SK-N-SH (cell line): ENCODE measurements around the gene PBX1. TPM values are rescaled to one million over a fixed set of nuclear protein-coding genes. Genes with fewer than 3 reads are reported as not detected.

Experiments used
- CTCF ChIA-PET: fragments of 300-600, 350-600 bp; formaldehyde crosslinking; extraction: SDS; loops from one replicate; lab custom pipeline; 2021; lab: Yijun Ruan, JAX
- POLR2A ChIA-PET: fragments of 350-600 bp; sonication (Branson Sonifier 250); formaldehyde crosslinking; extraction: SDS; loops from one replicate; lab custom pipeline; 2020; ENCODE audit warnings: antibody characterized with exemption, inconsistent platforms; lab: Yijun Ruan, JAX
- DNase-seq: peaks from one replicate; pipeline ENCODE4 v3.0.0; 2012
- H2AFZ ChIP-seq: fragments of 200-600 bp; sonication (generic); 2 replicates; pipeline ENCODE4 v1.8.1; 2016; ENCODE audit warnings: antibody characterized with exemption, mild to moderate bottlenecking, low read depth
- H3F3A ChIP-seq: fragments of 200-600 bp; sonication (generic); replicated peaks from 2 replicates; pipeline ENCODE3; 2016; ENCODE audit warnings: antibody characterized with exemption, mild to moderate bottlenecking; ENCODE audit not compliant: insufficient read depth
- H3K27ac ChIP-seq, 2 experiments: fragments of 200-500 bp in 1 of 2; fragments of 200-600 bp in 1 of 2; sonication (Bioruptor generic) in 1 of 2; sonication (generic), shearing (Covaris generic) in 1 of 2; 2 replicates each; pipeline versions ENCODE4 v1.5.1 to v1.6.1; 2014 to 2016; ENCODE audit warnings: low read depth in 2 of 2, inconsistent platforms in 1 of 2, low read length in 1 of 2, mild to moderate bottlenecking in 1 of 2, mixed read lengths in 1 of 2
- H3K27me3 ChIP-seq: fragments of 200-600 bp; sonication (generic), shearing (Covaris generic); 2 replicates; pipeline ENCODE4 v1.6.1; 2016; ENCODE audit warnings: mixed run types; ENCODE audit not compliant: insufficient read depth
- H3K36me3 ChIP-seq, 2 experiments: fragments of 200-500 bp in 1 of 2; fragments of 200-600 bp in 1 of 2; sonication (Bioruptor generic) in 1 of 2; sonication (generic) in 1 of 2; replicated peaks in 1 of 2; 2 replicates each; pipeline versions ENCODE3 to v1.5.1; 2014 to 2016; ENCODE audit warnings: low read length in 1 of 2, mild to moderate bottlenecking in 1 of 2; ENCODE audit not compliant: insufficient read depth in 2 of 2, control insufficient read depth in 1 of 2
- H3K4me1 ChIP-seq, 2 experiments: fragments of 200-500 bp in 1 of 2; fragments of 200-600 bp in 1 of 2; sonication (Bioruptor generic) in 1 of 2; sonication (generic), shearing (Covaris generic) in 1 of 2; 2 replicates each; pipeline versions ENCODE4 v1.5.1 to v1.6.1; 2014 to 2016; ENCODE audit warnings: low read depth in 1 of 2, low read length in 1 of 2, mixed run types in 1 of 2; ENCODE audit not compliant: insufficient read depth in 2 of 2, control insufficient read depth in 1 of 2
- H3K4me2 ChIP-seq: fragments of 200-600 bp; sonication (generic), shearing (Covaris generic); 2 replicates; pipeline ENCODE4 v1.6.1; 2017; ENCODE audit warnings: mixed run types
- H3K4me3 ChIP-seq, 2 experiments: fragments of 200-500 bp in 1 of 2; fragments of 200-600 bp in 1 of 2; sonication (Bioruptor generic) in 1 of 2; sonication (generic), shearing (Covaris generic) in 1 of 2; 2 replicates each; pipeline versions ENCODE4 v1.5.1 to v1.8.1; 2014 to 2016; ENCODE audit warnings: low read depth in 2 of 2, inconsistent platforms in 1 of 2, low read length in 1 of 2, mild to moderate bottlenecking in 1 of 2, mixed read lengths in 1 of 2, moderate library complexity in 1 of 2
- H3K79me2 ChIP-seq: fragments of 200-600 bp; sonication (generic); 2 replicates; pipeline ENCODE4 v1.8.1; 2017; ENCODE audit warnings: mild to moderate bottlenecking; ENCODE audit not compliant: insufficient read depth
- H3K9ac ChIP-seq: fragments of 200-600 bp; sonication (generic); 2 replicates; pipeline ENCODE4 v1.6.1; 2017; ENCODE audit warnings: mixed run types
- H3K9me2 ChIP-seq: fragments of 200-600 bp; sonication (generic); 2 replicates; pipeline ENCODE4 v1.6.1; 2017; ENCODE audit warnings: mixed run types
- H3K9me3 ChIP-seq: fragments of 200-600 bp; sonication (generic); 2 replicates; pipeline ENCODE4 v1.6.1; 2017; ENCODE audit warnings: mixed run types, mild to moderate bottlenecking, moderate library complexity
- H4K20me1 ChIP-seq: fragments of 200-600 bp; sonication (generic); 2 replicates; pipeline ENCODE4 v1.6.1; 2017; ENCODE audit warnings: mild to moderate bottlenecking, mixed run types; ENCODE audit not compliant: insufficient read depth
- MEF2A ChIP-seq: IDR thresholded peaks from 2 replicates; pipeline ENCODE4 v1.4.0; 2012; ENCODE audit warnings: low read depth, borderline replicate concordance
- MXI1 ChIP-seq: IDR thresholded peaks from 2 replicates; pipeline ENCODE4 v1.6.1; 2012; ENCODE audit warnings: mild to moderate bottlenecking, low read depth, low read length, improper control_type of control experiment
- NFIC ChIP-seq: IDR thresholded peaks from 2 replicates; pipeline ENCODE4 v1.4.0; 2012; ENCODE audit warnings: borderline replicate concordance
- NRF1 ChIP-seq: IDR thresholded peaks from 2 replicates; pipeline ENCODE4 v1.6.1; 2012; ENCODE audit warnings: low read depth, mild to moderate bottlenecking, low read length
- TEAD4 ChIP-seq: IDR thresholded peaks from 2 replicates; pipeline ENCODE4 v1.4.0; 2012; ENCODE audit warnings: mild to moderate bottlenecking, borderline replicate concordance; ENCODE audit not compliant: insufficient read depth
- WGBS: methylation state at CpG from one replicate; pipeline ENCODE4 v1.1.6; 2017; ENCODE audit warnings: low lambda C conversion rate; 5-methylcytosine and 5-hydroxymethylcytosine counted together
- polyA plus RNA-seq, 3 experiments: library from polyadenylated mRNA; depleted of rRNA; stranded (reverse); fragments of >200 nt; gene quantifications; 2 replicates each; pipeline ENCODE4 v1.2.3, GENCODE V29; 2012
- TF ChIP-seq, protein P1 (sequence below): IDR thresholded peaks from 2 replicates; pipeline ENCODE4 v1.6.1; 2012; ENCODE audit warnings: mild to moderate bottlenecking, low read depth, low read length, moderate library complexity

Gene PBX1
- polyA plus RNA-seq, 1 of the 3 experiments (the other 2 are of a cell fraction) = 27.0 TPM

- TF ChIP-seq, protein P1, sequence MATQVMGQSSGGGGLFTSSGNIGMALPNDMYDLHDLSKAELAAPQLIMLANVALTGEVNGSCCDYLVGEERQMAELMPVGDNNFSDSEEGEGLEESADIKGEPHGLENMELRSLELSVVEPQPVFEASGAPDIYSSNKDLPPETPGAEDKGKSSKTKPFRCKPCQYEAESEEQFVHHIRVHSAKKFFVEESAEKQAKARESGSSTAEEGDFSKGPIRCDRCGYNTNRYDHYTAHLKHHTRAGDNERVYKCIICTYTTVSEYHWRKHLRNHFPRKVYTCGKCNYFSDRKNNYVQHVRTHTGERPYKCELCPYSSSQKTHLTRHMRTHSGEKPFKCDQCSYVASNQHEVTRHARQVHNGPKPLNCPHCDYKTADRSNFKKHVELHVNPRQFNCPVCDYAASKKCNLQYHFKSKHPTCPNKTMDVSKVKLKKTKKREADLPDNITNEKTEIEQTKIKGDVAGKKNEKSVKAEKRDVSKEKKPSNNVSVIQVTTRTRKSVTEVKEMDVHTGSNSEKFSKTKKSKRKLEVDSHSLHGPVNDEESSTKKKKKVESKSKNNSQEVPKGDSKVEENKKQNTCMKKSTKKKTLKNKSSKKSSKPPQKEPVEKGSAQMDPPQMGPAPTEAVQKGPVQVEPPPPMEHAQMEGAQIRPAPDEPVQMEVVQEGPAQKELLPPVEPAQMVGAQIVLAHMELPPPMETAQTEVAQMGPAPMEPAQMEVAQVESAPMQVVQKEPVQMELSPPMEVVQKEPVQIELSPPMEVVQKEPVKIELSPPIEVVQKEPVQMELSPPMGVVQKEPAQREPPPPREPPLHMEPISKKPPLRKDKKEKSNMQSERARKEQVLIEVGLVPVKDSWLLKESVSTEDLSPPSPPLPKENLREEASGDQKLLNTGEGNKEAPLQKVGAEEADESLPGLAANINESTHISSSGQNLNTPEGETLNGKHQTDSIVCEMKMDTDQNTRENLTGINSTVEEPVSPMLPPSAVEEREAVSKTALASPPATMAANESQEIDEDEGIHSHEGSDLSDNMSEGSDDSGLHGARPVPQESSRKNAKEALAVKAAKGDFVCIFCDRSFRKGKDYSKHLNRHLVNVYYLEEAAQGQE = no peak
- TF ChIP-seq NFIC (no peak), NRF1 (no peak), TEAD4 (no peak)
Observed at GRCh38 chr1:164643018-164643417, 84.0 kb downstream of the PBX1 start (continued).

- H4K20me1 ChIP-seq = no peaks in the 10 kb centered on the region
- no peak overlapping the region for H3K4me3 ChIP-seq
- H3K79me2 ChIP-seq = no peaks in the 10 kb centered on the region
- peak overlapping the region; percentile 69; the same call in 1 of the 2 replicates for H3K4me2 ChIP-seq
- H3K9me2 ChIP-seq = no peaks in the 10 kb centered on the region
- peak overlapping the region; percentile 75 to 78 for H3K27ac ChIP-seq
- H2AFZ ChIP-seq = no peak overlapping the region
- 61% methylated on average over 3 of the region's 3 CpGs for WGBS
- H3K9me3 ChIP-seq = no peaks in the 10 kb centered on the region
- H3K9ac ChIP-seq = no peak overlapping the region; the same call in 1 of the 2 replicates
- CTCF ChIA-PET = interaction anchor here (0.7 kb wide), 1 partner anchor 339 kb away, joined by 3 read pairs; no protein-coding TSS in a partner anchor
- peaks cover 7% of the 10 kb centered on the region for H3F3A ChIP-seq
- no peak for DNase-seq
- H3K4me1 ChIP-seq = peaks cover 13 to 22% of the 10 kb centered on the region in 2 experiments; a peak in 3 of 4 replicates
- POLR2A ChIA-PET = no interaction called here
- peaks cover 0 to 2% of the 10 kb centered on the region in 2 experiments for H3K36me3 ChIP-seq
- H3K27me3 ChIP-seq = no peaks in the 10 kb centered on the region
- no peak for TF ChIP-seq MXI1
- no peak for TF ChIP-seq MEF2A
- TF ChIP-seq, protein P1 = peak; percentile 64; the same call in 1 of the 2 replicates
Observed at GRCh38 chr1:164644268-164644667, 85.3 kb downstream of the PBX1 start.
